Stomach (tissue), 9 donors: ENCODE data around the gene NXN. TPM values are rescaled to one million over a fixed set of nuclear protein-coding genes. Genes with fewer than 3 reads are reported as not detected.
"Not testable (repeated sequence)": the region's sequence is repeated elsewhere in the genome, so short reads cannot be mapped to it uniquely, and the experiment has no call there.

Source experiments
- DNase-seq, 2 donors: peaks; one replicate each; pipeline versions ENCODE4 v3.0.0 to v3.0.0-alpha.2; 2013 to 2019
- H3K27ac ChIP-seq, 5 donors: fragments of 200-600 bp in 4 of 5; sonication (generic) in 4 of 5; one replicate each; pipeline ENCODE4 v1.5.1; 2013 to 2019; ENCODE audit warnings: mild to moderate bottlenecking in 1 of 5, moderate library complexity in 1 of 5
- H3K27me3 ChIP-seq, 3 donors: fragments of 200-600 bp; sonication (generic); one replicate each; pipeline ENCODE4 v1.5.1; 2017 to 2019; ENCODE audit warnings: mixed run types in 1 of 3
- H3K36me3 ChIP-seq, 4 donors: fragments of 200-600 bp; sonication (generic); 1 replicate in 3 of 4; 2 replicates in 1 of 4; pipeline ENCODE4 v1.5.1; 2016 to 2019
- H3K4me1 ChIP-seq, 4 donors: fragments of 200-600 bp; sonication (generic); one replicate each; pipeline ENCODE4 v1.5.1; 2016 to 2019
- H3K4me3 ChIP-seq, 4 donors: fragments of 200-600 bp; sonication (generic) in 3 of 4; one replicate each; pipeline ENCODE4 v1.5.1; 2016 to 2019; ENCODE audit warnings: mild to moderate bottlenecking in 1 of 4
- H3K9me3 ChIP-seq, 4 donors: fragments of 200-600 bp; sonication (generic); one replicate each; pipeline ENCODE4 v1.5.1; 2016 to 2019
- EP300 ChIP-seq: sonication (generic); formaldehyde crosslinking; IDR thresholded peaks from one replicate; pipeline ENCODE4 v1.6.1; 2017; ENCODE audit warnings: antibody characterized with exemption
- POLR2A ChIP-seq, 4 donors: fragments of 450-650 bp; IDR thresholded peaks; one replicate each; pipeline ENCODE4 v1.6.1; 2016; ENCODE audit warnings: antibody characterized with exemption in 4 of 4, control low read depth in 2 of 4, mild to moderate bottlenecking in 1 of 4, moderate library complexity in 1 of 4
- POLR2AphosphoS5 ChIP-seq, 3 donors: sonication (generic); formaldehyde crosslinking; IDR thresholded peaks; one replicate each; pipeline ENCODE4 v1.6.1; 2016; ENCODE audit warnings: antibody characterized with exemption in 3 of 3
- WGBS, 5 donors: extraction: QIAGEN DNeasy Blood & Tissue Kit in 3 of 5; methylation state at CpG; one replicate each; pipeline versions ENCODE4 v1.1.5 to v1.1.7; 2013 to 2018; 5-methylcytosine and 5-hydroxymethylcytosine counted together
- intact Hi-C: fragments of 100-400 bp; cut with DNase I; formaldehyde crosslinking; loops from one replicate; pipeline ENCODE4 v1.15.1; 2023; ENCODE audit warnings: low total_unique reads
- polyA plus RNA-seq, 3 donors: library from polyadenylated mRNA; stranded (reverse); fragments of 200-250 nt; gene quantifications; one replicate each; pipeline ENCODE4 v1.2.3, GENCODE V29; 2013
- total RNA-seq, 5 donors: library from RNA; depleted of rRNA; stranded (reverse); fragments of >200 nt; gene quantifications; one replicate each; pipeline versions ENCODE4 v1.1.0 to v1.2.3, GENCODE V29; 2014 to 2016
- TF ChIP-seq, protein P1 (sequence below), 7 experiments: fragments of 450-650 bp in 4 of 7; fragments of 200-600 bp in 3 of 7; sonication (generic) in 3 of 7; IDR thresholded peaks; one replicate each; pipeline ENCODE4 v1.5.1; 2016 to 2019; ENCODE audit warnings: antibody characterized with exemption in 7 of 7, control low read depth in 2 of 7, mild to moderate bottlenecking in 1 of 7
- donor health status: healthy with polysubstance abuse.
- donor health status: Bipolar disorder and iron deficiency.
- donor health status: healthy.

Gene NXN
- total and polyA plus RNA-seq, 8 donors: 17.9 to 47.8 (median 25.1) TPM

DNA sequence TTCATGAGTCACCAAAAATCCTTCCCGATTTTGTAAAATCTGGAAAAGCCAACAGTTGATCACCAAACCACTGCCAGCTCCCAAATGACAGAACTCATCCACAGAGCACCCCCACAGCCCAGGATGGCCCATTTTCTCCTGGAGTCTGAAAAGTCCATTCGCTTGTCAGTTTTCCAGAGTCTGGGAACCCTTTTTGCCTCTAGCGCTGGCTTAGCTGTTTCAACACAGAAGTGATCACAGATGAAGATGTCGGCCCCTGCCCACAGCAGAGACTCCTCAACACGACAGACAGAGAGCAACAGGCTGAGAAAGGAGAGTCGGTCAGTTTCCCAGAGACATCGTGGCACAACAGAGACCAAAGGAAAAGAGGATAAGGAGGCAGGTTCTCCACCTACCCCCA is 66.4 kb downstream of the NXN start:
- H3K4me1 ChIP-seq: peaks cover 4 to 38% (median 14%) of the 10 kb centered on the region in 4 donors

DNA sequence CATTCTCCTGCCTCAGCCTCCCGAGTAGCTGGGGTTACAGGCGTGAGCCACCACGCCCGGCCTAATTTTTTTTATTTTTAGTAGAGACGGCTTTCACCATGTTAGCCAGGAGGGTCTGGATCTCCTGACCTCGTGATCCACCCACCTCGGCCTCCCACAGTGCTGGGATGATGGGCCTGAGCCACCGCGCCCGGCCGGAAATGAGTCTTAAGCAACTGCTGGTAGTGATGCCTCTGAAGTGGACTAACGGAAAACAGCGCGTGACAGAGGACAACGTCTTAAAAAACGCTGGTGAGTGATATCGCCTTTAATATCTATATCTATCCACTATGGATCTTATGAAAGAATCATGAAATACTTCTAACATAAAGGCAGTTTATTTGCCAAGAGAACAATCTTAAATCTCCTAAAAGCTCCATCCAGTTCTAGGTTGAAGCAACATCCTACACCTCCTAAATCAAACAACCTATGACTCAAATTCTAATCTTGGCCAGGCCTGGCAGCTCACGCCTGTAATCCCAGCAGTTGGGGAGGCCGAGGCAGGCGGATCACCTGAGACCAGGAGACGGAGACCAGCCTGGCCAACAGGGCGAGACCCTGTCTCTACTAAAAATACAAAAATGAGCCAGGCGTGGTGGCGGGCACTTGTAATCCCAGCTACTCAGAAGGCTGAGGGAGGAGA is 69.8 kb downstream of the NXN start:
- peaks cover 4 to 24% (median 10%) of the 10 kb centered on the region in 4 donors for H3K4me1 ChIP-seq
- TF ChIP-seq EP300 (no peak), POLR2A (IDR thresholded peaks at IDR 0.05) (no peak), POLR2AphosphoS5 (IDR thresholded peaks at IDR 0.05) (no peak)
- TF ChIP-seq, protein P1, sequence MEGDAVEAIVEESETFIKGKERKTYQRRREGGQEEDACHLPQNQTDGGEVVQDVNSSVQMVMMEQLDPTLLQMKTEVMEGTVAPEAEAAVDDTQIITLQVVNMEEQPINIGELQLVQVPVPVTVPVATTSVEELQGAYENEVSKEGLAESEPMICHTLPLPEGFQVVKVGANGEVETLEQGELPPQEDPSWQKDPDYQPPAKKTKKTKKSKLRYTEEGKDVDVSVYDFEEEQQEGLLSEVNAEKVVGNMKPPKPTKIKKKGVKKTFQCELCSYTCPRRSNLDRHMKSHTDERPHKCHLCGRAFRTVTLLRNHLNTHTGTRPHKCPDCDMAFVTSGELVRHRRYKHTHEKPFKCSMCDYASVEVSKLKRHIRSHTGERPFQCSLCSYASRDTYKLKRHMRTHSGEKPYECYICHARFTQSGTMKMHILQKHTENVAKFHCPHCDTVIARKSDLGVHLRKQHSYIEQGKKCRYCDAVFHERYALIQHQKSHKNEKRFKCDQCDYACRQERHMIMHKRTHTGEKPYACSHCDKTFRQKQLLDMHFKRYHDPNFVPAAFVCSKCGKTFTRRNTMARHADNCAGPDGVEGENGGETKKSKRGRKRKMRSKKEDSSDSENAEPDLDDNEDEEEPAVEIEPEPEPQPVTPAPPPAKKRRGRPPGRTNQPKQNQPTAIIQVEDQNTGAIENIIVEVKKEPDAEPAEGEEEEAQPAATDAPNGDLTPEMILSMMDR (IDR thresholded peaks at IDR 0.05): no peak
- 77 to 88% (median 85%) methylated on average over 24 of the region's 24 CpGs for WGBS, 5 donors
- no peak overlapping the region for H3K4me3 ChIP-seq
- no peaks in the 10 kb centered on the region for H3K27me3 ChIP-seq
- DNase-seq: no peak
- intact Hi-C loops: no loop called here
- H3K36me3 ChIP-seq: no peaks in the 10 kb centered on the region
- no peaks in the 10 kb centered on the region for H3K9me3 ChIP-seq
- H3K27ac ChIP-seq: peak overlapping the region in 3 of 5 donors; percentile 25 to 53 (median 51)

More for the DNA sequence above, 66.4 kb downstream of the NXN start:
- no peak overlapping the region for H3K4me3 ChIP-seq
- no peaks in the 10 kb centered on the region for H3K36me3 ChIP-seq
- no peak for DNase-seq
- no peak overlapping the region for H3K27ac ChIP-seq
- no peaks in the 10 kb centered on the region for H3K27me3 ChIP-seq
- 85 to 94% (median 89%) methylated on average over 7 of the region's 7 CpGs for WGBS, 5 donors
- TF ChIP-seq POLR2A (IDR thresholded peaks at IDR 0.05) (no peak), POLR2AphosphoS5 (IDR thresholded peaks at IDR 0.05) (no peak), EP300 (no peak)
- TF ChIP-seq, protein P1 (IDR thresholded peaks at IDR 0.05): no peak
- H3K9me3 ChIP-seq: no peaks in the 10 kb centered on the region
- intact Hi-C loops: no loop called here

- H3K27me3 ChIP-seq: no peaks in the 10 kb centered on the region
- intact Hi-C loops: no loop called here
- no peak overlapping the region for H3K4me3 ChIP-seq
- WGBS, 5 donors: 68 to 85% (median 83%) methylated on average over 6 of the region's 6 CpGs
- peaks cover 4 to 38% (median 11%) of the 10 kb centered on the region in 4 donors for H3K4me1 ChIP-seq
- no peak overlapping the region for H3K27ac ChIP-seq
- no peaks in the 10 kb centered on the region for H3K36me3 ChIP-seq
- no peaks in the 10 kb centered on the region for H3K9me3 ChIP-seq
- no peak for TF ChIP-seq EP300
- no peak for TF ChIP-seq POLR2A (IDR thresholded peaks at IDR 0.05)
- TF ChIP-seq, protein P1 (IDR thresholded peaks at IDR 0.05): no peak
- TF ChIP-seq POLR2AphosphoS5 (IDR thresholded peaks at IDR 0.05): no peak
- DNase-seq: no peak
These were observed 71.9 kb downstream of the NXN start for GRCh38 chr17:907725-908124.

DNA sequence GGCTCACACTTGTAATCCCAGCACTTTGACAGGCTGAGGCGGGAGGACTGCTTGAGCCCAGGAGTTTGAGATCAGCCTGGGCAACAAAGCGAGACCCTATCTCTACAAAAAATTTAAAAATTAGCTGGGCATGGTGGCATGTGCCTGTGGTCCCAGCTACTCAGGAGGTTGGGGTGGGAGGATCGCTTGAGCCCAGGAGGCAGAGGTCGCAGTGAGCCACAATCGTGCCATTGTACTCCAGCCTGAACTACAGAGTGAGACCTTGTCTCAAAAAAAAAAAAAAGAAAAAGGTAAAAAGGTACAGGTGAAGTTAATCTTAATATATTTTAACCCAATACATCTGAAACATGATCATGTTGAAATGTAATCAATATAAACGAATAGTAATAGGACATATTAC is 73.9 kb downstream of the NXN start:
- intact Hi-C loops, H3K4me3 ChIP-seq, H3K27ac ChIP-seq, H3K36me3 ChIP-seq, DNase-seq, H3K9me3 ChIP-seq, H3K27me3 ChIP-seq: not testable (repeated sequence)
- H3K4me1 ChIP-seq: peaks cover 4 to 57% (median 14%) of the 10 kb centered on the region in 4 donors
- WGBS, 5 donors: 83 to 92% (median 90%) methylated on average over 6 of the region's 6 CpGs
